ENCODE measurements around the gene CD38.
"Not testable (repeated sequence)": the region's sequence is repeated elsewhere in the genome, so short reads cannot be mapped to it uniquely, and the experiment has no call there.

CD38 gene

DNA sequence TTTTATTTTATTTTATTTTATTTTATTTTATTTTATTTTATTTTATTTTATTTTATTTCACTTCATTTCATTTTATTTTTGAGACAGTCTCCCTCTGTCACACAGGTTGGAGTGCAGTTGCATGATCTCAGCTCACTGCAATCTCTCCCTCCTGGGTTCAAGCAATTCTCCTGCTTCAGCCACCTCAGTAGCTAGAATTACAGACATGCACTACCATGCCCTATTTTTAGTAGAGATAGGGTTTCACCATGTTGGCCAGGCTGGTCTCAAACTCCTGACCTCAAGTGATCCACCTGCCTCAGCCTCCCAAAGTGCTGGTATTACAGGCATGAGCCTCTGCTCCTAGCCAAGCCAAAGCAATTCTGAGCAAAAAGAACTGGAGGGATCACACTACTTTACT lies 24.4 kb downstream of the CD38 start:
- DNase-seq, result not testable (repeated sequence)

DNA sequence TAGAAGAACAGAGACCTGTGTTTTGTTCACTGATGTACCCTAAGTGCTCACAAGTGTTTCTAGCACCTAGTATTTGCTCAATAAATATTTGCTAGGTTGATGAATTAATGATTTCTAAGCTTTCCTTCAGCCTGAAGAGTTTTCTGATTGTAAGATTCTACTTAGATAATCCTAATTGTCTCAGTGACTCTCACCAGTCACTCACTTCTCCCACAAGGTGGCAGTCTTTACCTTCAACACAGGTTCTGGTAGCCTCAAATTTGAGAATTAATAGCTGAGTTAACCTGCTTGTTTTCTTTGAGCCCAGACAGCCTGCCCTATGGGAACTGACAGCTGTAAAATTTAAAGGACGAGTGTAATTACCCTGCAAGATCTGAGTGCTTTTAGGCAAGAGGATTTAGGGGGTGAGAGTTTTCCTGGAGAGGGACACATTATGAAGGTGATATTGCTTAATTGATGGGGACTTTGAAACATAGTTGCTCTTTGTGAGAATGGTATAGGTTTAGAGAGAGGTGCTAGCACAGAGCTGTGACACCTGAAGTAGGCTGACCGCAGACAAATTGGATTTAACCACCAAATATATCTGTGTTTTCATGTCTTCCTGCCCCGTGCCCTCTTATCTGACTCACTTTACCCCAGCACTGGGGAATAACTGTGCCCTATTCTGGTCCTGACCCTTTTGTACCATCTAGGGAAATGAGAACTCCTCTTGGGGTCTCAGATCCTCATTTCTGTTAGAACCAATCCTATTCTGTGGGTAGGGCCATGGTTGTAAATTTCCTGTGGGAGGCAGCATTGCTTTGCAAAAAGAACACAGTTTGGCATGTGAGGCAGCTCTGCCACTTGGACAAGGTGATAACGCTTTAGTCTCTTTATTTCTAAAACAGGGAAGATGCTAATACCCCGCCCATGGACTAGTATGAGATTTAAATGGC lies 27.7 kb downstream of the CD38 start:
- peak; percentile 35 for DNase-seq

DNA sequence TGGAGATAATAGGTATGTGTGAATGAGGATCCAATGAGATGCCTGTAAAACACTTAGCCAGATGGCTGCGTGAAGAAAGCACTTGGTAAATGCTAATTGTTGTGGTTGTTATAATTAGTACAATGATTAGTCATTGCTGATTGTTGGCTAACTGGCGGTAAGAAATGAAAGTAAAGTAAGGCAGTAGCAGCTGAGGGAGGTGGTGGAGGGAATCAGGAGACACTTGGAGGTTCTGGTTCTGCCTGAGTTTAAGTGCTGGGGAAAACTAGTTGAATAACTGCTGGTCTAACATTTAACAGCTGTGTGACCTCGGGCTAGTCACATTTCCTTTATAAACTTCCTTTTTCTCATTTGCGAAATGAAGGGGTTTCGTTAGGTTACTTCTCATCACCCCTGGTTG lies 30.9 kb downstream of the CD38 start:
- no peak for DNase-seq

DNA sequence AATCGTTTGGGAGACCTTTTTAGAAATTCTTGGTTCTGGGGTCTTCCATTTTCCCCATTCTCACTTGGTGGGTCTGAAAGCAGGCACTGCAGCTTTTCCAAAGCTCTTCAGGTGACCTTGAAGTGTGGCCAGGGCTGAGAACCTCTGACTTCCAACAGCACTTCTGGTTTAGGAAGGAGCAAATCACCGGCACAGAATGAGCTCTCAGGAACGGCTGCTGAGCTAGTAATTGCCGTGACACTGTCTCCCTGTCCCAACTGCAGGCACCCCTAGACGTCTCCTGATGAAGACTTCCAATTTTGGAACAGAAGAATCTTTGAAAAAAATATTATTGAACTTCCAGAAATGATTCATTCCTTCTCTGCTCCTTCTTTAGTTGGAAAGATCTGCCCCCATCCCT lies 31.3 kb downstream of the CD38 start:
- no peak for DNase-seq

DNA sequence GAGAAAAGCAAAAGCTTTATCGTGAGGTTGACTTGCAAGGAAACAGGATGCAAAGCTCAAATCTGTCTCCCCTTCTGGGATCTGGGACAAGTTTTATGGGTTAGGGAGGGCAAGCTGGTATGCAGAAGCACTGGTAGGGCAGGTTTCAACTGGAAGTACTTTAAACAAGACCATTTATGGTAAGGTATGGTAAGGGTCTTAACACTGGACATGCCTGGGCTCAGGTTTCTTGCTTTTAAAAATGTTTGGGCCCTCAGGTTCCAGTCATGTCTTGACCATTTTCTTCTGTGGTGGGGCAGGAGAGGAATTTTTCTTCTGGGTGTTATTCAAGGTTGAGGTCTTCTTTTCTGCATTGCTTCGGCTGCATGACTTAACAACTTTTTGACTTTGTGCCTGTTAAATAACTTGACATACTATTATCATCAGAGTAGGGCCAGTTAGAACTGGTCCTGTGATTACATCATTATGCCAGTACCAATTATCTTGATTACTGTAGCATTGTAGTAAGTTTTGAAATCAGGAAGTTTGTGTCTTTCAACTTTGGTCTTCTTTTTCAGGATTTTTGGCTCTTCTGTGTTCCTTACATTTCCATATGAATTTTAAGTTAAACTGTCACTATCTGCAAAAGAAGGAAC lies 33.7 kb downstream of the CD38 start:
- no peak for DNase-seq

DNA sequence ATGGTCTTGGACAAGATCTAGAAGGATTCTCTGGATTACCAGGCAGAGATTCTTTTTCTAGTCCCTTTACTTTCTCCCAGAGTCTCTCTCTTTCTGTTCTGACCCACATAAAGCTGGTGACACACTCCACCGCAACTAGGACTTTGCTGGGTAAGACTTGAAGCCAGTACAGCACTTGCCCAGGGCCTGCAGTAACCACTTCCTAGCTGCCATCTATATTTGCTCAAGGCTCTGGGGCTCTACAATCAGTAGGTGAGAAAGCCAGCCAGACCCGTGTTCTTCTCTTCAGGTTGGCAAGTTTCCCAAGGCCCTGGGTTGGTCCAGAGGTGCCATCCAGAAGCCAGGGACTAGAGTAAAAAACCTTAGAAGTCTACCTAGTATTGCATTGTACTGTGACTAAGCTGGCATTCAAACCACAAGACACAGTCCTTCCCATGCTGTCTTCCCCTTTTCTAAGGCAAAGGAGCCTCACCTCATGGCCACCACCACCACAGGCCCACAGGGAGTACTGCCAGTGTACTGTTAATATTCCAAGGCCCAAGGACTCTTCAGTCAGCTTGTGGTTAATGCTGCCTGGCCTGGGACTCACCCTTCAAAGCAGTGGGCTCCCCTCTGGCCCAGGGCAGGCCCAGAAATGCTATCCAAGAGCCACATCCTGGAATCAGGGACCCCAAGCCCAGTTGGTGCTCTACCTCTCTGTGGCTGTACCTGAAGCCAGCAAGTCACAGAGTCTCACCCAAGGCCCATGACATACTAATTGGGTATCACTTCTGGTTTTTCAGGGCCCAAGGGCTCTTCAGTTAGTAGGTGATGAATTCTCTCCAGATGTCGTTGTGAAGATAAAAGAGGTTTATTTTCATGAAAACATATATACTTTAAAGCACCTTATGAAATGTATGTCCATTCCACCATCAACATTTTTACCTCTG lies 54.7 kb downstream of the CD38 start:
- no peak for DNase-seq

DNA sequence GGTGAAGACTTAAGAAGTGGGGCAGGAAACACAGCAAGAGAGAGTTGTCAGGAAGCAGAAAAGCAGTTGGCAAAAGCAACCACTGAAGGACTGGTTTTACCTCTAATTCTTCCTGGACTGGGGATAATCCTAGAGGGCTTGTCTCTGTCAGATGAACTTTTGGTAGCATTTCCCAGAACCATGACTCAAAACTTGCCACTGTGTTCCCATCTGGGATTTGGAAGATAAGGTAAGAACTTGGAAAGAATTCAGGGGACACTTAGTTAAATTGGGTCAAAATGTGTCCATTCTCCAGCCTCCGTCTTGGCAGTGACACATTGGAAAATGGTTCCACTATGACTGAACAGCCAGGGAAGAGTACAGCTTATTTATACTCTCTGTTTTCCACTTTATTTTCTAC lies 55.7 kb downstream of the CD38 start:
- no peak for DNase-seq

DNA sequence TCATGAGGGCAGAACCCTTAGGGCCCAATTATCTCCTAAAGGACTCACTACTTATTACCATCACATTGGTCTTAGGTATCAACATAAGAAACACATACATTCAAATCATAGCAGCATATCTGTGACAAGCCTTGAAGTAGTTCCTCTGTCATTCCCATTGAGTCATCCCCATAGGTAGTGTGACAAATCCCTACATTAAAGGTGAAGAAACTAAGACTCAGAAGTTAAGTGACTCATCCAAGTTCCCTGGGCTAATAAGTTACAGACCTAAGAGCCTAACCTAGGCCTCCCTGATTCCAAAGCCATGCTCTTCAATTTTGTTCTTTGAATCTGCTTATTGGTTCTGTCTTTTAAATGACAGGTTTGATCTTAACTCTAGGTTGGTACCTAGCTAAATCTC lies 58.2 kb downstream of the CD38 start:
- DNase-seq, result no peak

DNA sequence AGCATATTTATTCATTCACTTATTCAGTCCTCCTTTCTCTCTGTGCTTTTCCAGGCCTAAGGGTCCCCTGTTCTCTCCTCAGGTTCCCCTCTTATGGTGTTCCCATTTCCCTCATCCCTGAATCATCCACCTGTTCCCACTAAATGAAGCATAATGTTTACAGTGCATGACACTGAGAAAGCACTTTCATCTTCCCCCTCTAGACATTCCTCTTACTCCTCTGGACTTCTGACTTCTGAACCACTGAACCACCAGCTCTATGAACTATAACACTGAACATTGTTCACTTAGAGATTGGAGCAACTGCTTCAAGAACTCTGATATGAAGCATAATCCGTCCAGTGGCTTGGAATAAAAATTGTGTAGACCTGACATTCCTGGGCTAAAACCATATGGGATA lies 59.5 kb downstream of the CD38 start:
- no peak for DNase-seq

DNA sequence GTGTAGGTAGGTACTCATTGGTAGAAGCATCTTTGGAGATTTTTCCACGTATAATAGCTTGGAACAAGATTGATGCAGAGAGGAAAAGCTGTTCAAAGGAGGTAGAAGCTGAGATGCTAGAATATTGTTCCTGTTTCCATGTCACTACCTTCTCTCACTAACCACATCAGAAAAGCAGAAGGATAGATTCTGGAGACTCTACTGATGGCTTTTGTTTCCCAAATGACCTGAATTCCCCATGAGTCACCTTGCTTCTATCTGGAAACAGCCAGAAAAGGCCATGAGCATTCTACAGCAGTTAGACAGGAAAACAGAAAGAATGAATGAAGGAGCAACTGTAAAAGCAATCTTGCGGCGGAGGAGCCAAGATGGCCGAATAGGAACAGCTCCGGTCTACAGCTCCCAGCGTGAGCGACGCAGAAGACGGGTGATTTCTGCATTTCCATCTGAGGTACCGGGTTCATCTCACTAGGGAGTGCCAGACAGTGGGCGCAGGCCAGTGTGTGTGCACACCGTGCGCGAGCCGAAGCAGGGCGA lies 63.1 kb downstream of the CD38 start:
- DNase-seq, result not testable (repeated sequence)

DNA sequence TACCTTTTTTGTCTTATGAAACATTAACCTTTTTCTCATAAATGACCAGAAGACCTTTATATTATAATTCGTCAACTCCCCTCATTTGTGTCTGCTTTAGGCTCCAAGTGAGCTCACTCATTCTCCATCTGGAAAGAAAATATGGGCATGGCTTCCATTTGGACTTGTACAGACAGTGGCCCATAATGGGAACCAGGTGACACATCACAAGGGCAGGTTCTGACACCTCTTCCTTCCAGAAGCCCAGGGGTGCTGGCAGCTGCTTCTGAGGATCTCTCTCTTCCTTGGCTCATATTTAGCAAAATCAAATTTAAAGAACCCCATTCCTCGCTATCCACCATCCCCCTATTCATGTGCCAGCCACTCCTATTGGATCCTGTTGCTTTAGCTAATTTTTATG lies 69.6 kb downstream of the CD38 start:
- no peak for DNase-seq

DNA sequence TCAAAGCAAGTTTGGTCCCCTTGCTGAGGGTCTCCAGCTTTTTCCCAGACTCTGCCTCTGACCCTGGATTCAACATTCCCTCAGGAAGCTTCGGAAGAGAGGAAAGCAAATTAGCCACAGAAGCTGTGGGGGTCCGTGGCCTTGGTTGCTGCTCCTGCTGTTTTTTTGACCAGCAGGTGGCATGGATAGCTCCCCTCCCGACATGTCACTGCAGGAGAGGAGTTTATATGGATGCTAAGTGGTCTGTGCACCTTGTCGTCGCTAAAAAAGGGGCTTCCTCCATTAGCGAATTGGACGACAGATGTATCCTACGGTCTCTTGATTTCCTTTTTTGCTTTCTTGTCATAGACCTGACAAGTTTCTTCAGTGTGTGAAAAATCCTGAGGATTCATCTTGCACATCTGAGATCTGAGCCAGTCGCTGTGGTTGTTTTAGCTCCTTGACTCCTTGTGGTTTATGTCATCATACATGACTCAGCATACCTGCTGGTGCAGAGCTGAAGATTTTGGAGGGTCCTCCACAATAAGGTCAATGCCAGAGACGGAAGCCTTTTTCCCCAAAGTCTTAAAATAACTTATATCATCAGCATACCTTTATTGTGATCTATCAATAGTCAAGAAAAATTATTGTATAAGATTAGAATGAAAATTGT lies 70.2 kb downstream of the CD38 start:
- DNase-seq, result no peak

DNA sequence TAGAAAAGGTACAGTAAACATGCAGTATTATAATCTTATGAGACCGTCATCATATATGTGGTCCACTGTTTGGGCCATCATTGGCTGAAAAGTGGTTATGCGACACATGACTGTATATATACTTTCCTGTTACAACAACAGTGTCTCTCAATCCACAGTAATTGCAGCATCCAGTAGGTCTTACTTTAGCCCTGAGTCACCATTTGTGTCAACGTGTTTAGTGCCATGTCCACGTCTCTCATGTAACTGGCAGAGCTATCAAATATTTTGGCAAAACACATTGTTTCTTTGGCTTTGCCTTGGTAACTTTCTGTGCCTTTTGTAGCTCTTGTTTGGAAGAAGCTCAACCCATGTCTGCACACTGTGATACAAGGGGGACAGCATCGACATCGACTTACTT lies 73.8 kb downstream of the CD38 start:
- DNase-seq, result no peak

DNA sequence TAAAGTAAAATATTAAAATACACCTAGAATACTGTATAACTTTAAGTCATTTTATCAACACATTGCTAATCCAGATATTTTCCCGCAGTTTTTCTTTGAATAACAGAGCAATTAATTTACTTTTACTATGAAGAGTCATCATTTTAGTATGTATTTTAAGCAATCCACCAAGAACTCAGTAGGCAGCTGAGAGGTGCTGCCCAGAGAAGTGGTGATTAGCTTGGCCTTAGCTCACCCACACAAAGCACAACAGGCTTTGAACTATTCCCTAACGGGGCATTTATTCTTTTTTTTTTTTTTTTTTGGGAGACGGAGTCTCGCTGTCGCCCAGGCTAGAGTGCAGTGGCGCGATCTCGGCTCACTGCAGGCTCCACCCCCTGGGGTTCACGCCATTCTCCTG lies 74.4 kb downstream of the CD38 start:
- DNase-seq, result no peak

DNA sequence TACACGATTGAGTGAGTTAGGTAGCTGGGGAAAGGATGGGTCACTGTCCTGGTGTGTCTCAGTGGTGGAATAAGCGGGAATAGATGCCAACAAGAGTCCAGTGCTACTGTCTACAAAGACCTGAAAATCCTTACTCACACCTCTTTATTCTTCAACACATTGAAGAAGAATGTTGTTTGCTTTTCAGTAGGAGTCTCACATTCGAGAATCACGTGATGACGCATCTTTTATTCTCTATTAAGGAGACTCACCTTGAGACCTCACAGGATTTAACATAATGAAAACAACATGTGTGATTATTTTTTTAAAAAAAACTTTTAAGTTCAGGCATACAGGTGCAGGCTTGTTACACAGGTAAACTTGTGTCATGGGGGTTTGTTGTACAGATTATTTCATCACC lies 75.2 kb downstream of the CD38 start:
- no peak for DNase-seq

DNA sequence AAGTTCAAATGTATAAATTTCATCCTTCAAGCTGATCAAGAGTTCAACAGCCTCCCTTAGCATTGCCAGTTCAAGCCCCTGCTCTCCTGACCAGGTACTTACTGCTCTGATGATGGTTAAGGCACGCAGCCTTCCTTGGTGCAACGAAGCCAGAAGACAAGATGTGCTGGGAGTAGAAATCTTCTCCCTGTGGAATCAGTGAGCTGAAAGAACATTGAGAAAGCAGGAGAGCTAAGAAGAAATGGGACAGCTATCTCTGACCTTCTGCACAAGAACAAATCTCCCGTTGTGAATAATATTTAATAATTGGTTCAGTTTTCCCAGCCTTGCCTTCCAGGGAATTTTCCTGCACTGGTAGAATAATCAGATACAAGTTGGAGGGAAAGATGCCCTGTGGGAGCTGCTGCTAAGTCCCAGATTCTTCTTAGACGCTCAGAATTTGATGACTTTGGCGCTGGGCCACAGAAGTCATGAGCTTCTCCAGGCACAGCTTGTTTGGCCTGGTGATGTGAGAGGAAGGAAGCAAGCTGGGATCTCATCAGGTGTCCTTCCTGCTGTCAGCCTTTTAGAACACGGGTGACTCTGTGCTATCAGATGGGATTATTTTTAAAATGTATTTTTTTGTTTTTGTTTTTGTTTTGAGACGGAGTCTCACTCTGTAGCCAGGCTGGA lies 77.8 kb downstream of the CD38 start:
- peak; percentile 38 for DNase-seq

DNA sequence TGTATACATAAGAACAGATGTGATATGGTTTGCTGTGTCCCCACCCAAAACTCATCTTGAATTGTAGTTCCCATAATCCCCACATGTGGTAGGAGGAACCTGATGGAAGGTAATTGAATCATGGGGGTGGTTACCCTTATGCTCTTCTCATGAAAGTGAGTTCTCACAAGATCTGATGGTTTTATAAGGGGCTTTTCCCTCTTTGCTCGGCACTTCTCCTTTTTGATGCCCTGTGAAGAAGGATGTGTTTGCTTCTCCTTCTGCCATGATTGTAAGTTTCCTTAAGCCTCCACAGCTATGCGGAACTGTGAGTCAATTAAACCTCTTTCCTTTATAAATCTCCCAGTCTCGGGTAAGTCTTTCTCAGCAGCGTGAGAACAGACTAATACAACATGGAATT lies 83.1 kb downstream of the CD38 start:
- not testable (repeated sequence) for DNase-seq

DNA sequence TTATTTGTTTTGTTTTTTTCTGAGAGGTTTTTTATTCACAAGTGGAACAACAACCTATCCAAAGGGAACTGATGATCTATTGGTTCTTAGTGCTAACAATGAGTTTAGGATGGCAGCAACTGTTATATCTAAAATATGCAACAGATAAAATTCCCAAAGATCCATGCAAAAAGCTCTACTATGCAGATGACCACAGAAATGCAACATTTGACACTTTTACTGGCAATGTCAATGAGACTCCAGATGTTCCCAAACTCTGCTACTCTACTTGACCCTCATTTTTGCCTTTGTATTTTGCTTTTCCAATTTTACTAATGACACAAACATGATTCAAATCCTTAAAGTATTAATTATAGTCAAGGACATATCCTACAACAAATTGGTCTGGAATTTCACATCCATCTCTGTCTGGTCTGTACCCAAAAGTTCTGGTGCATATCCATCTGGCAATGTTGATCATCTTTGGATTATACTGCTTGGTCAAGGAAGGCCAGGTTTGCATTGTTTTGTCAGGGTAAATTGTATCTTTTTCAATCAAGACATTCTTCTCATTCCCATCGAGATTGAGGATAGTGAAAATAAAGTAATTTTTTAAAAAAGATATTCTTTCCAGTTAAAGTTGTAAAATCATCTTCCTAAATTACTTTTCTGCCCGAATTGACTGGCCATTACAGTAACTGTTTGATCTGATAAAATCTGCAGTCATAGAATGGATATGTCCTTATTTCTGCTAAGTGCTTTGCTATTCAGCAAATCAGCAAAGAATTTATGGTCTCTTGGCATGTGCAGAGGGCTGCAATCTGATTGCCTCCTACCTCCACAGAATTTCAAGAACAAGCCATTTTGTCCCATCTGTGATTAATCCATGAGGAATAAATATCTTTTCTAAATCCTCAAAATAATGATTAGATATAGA lies 86.8 kb downstream of the CD38 start:
- DNase-seq, result no peak

DNA sequence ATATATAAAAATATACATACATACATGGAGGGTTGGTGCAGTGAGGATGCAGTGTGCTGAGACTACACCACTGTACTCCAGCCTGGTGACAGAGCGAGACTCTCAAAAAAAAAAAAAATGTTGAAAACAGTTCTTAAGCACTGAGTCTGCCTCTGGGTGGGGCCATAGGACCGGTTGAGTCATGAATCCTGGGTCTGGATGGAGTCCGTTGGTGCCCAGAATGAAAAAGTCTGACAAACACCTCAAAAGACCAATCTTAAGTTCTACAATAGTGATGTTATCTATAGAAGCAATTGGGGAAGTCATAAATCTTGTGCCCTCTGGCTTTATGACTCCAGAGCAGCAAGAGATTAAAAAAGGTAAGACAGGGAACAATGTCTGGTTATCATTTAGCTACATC lies 90.0 kb downstream of the CD38 start:
- no peak for DNase-seq

DNA sequence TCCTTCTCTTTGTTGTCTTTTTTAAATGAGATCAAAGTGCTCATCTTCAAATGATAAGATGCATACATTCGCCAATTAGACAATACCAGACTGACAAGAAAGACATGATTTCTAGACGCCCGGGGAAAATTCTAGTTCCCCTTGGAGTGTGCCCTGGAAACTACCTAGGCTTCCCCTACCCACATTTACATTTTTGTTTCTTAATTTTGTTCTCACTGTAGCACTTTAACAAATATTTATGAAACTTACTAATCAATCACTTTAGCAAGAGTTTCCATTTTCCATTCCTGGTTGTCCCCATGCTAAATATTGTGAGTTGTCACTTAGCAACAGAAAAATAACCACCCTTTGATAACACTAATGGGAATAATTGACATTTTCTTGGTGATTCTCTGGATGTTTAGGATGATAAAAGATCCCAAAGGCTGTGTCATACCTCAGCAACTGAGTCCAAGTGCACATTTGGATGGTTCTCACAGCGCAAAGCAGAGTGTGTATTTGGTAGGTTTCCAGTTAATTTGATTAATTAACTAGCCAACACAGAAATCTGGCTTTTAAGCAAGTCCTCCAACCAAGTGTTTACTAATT lies 90.8 kb downstream of the CD38 start:
- DNase-seq, result no peak

Data from femur (tissue), 1 donor.